Embryonic facial prominence (tissue), 1 donor: ENCODE measurements around the gene EEF2.
"Not testable (repeated sequence)": the region's sequence is repeated elsewhere in the genome, so short reads cannot be mapped to it uniquely, and the experiment has no call there.

Experiments used
- DNase-seq: peaks from one replicate; pipeline ENCODE4 v3.0.0-alpha.2; 2016; ENCODE audit errors: extremely low spot score

The EEF2 gene

DNA sequence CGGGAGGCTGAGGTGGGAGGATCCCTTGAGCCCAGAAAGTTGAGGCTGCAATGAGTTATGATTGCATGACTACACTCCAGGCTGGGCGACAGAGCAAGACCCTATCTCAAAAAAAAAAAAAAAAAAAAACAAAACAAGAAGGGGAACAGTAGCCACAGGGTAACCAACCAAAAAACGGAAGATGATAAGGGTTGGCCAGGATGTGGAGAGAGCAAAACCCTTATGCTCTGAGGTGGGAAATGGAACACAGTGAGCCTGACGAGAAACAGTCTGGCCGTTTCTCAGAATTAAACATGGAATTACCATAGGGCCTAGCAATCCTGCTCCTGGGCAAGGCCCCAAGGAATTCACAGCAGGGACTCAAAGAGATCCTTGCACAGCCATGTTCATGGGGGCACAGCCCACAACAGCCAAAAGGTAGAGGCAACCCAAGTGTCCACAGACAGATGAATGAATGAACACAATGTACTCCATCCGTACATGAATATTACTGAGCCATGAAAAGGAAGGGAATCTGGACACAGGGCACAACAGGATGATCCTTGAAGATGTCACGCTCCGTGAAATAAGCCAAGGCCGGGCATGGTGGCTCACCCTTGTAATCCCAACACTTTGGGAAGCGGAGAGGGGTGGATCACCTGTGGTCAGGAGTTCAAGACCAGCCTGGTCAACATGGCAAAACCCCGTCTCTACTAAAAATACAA, 41.1 kb downstream of the EEF2 start:
- DNase-seq: no peak

DNA sequence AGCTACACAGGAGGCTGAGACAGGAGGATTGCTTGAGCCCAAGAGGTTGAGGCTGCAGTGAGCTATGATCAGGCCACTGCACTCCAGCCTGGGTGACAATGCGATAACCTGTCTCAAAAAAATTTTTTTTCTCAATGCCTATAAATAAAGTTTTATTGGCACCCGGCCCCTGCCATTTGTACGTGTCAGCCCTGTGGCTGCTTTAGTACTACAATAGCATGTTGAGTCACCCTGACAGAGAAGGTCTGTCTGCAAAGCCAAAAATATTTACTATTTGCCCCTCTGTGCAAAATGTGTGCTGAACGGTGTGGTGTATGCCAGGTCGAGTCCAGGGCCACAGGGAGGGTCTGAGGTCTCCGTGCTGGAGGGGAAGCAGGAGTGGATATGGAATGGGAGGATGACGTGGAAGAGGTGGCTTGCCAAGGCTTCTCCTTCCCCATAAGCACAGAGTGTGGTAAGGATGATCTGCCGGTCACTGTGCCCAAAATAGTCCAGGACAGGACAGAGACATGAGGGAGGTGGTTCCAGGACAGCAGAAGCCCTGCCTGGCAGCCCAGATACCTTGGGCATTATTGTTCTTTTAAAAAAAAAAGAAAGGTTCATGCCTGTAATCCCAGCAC, 42.4 kb downstream of the EEF2 start:
- no peak for DNase-seq

DNA sequence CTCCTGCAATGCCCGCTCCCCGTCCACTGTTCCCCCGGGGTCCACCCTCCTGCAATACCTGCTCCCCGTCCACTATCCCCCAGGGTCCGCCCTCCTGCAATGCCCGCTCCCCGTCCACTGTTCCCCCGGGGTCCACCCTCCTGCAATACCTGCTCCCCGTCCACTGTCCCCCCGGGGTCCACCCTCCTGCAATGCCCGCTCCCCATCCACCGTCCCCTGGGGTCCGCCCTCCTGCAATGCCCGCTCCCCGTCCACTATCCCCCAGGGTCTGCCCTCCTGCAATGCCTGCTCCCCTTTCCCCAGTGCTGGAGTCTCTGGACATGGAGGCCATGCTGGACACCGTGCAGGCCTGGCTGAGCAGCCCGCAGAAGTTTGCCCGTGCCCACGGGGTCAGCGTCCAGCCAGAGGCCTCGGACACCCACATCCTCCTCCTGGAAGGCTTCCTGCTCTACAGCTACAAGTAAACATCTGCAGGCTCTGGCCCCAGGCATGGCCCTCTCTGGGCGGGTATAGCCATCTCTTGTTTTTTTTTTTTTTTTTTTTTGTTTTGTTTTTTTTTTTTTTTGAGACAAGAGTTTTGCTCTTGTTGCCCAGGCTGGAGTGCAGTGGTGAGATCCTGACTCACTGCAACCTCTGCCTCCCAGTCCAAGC, 46.8 kb downstream of the EEF2 start:
- DNase-seq: not testable (repeated sequence)

DNA sequence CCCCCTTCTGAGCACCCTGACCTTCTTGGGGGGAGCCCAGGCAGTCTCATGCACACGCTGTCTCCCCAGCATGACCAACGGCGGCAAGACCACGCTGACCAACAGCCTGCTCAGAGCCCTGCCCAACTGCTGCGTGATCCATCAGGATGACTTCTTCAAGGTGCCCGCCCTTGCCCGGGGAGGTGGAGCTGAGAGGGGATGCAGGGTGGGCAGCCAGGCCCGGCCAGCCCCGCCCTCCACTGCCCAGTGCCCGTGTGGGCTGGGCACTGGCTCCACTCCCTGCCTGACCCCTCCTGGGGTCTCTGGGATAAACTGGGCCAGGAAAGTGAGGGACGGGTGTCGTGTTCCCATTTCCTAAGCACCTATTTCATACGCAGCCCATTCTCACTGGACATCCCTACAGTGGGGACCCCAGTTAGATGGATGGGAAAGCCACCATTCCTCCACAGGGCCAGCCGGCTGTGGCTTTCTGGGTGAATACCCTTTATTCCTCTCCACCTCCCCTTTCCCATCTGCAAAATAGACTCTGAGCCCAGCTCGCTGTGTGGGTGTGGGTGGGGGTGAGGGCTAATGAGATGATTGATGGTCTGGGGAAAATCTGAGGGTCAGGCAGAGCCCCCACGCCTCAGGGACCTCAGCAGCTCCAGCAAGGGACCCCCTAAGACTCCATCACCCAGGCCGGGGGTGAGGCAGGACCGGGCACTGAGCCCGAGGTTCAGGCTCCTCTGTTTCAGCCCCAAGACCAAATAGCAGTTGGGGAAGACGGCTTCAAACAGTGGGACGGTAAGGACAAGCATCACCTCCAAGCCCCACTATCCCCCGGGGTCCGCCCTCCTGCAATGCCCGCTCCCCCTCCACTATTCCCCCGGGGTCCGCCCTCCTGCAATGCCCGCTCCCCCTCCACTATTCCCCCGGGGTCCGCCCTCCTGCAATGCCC, 48.5 kb downstream of the EEF2 start:
- no peak for DNase-seq

DNA sequence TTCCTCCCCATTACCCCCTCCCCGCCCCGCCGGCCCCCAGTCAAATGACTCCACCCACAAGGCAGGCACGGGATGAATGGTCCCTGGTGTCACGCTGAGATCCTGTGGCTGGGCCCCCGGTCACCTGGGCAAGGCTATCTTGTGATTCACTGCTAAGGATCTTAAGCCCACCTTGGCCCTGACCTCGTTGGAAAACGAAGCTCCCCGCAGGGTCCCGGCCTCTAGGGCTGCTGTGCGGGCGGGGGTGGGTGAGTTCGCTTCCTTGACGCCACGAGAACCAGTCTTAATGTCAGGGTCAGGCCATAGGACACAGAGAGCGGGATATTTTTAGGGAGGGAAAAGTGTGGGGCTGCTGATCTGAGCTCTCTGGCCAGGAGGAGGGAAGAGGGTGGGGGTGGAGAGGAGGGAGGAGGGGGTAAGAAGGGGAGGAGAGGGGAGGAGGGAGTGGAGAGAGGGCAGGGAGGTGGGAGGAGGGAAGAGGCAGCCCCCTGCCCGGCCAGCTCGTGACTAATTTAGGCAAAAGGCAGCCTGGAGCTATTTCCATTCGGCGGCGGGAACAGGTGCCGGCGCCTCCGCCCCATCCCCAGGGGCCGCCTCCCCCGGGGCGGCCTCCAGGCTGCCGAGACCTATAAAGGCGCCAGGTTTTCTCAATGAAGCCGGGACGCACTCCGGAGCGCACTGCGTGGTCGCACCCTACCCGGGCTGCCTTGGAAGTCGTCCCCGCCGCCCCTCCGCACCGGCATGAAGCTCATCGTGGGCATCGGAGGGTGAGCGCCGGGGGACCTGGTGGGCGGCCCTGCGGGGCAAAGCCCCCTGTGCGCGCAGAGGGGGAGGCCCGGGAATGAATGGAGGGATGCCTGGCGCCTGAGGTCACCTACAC, 52.1 kb downstream of the EEF2 start, which contains the start of gene NMRK2:
Gene NMRK2, plus strand, starts transcription at position 139 of the 880 bp plus-strand sequence. Its CDS starts 603 bp downstream, at position 742.
- no peak for DNase-seq

DNA sequence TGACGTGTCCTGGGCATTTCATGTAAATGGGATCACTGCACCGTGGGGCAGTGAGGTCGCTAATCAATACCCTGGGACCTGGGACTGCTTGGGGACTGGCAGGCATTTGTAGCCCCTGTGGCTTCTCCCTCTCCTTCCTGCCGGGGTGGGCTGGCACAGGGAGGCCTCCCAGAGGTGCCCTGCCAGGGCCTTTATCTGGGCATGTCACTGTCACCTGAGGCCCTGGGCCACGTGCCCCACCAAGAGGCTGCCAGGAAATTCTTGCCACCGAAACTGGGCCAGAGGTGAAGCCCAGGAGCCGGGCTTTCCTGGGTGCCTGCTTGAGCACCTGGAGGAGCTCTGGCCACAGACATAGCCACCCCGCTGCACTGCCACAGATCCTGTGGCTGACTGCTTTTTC, 54.2 kb downstream of the EEF2 start:
- DNase-seq: no peak
